Activated T-helper 17 cell treated with anti-CD3 and anti-CD28 coated beads, Interleukin-2, amount 50 U/mL, for 72 hours (primary cell): ENCODE measurements around the gene CDH13. TPM values are rescaled to one million over a fixed set of nuclear protein-coding genes. Genes with fewer than 3 reads are reported as not detected.

Experiments
- ATAC-seq: fragments of 150-1000 bp; cut with Tn5 transposase; replicated peaks from 2 replicates; pipeline ENCODE4 v1.10.0; 2021; ENCODE audit warnings: mild to moderate bottlenecking, moderate library complexity
- H3K27ac Mint-ChIP-seq: one replicate; pipeline ENCODE4 v1.8.0; 2022; ENCODE audit warnings: mixed read lengths
- H3K27me3 Mint-ChIP-seq: one replicate; pipeline ENCODE4 v1.8.0; 2022; ENCODE audit warnings: mixed read lengths
- H3K36me3 Mint-ChIP-seq: one replicate; pipeline ENCODE4 v1.8.0; 2022; ENCODE audit warnings: low read depth, mild to moderate bottlenecking, mixed read lengths
- H3K4me1 Mint-ChIP-seq: one replicate; pipeline ENCODE4 v1.8.0; 2022; ENCODE audit warnings: mixed read lengths
- H3K4me3 Mint-ChIP-seq: one replicate; pipeline ENCODE4 v1.8.0; 2022; ENCODE audit warnings: mild to moderate bottlenecking, mixed read lengths
- H3K9me3 Mint-ChIP-seq: one replicate; pipeline ENCODE4 v1.8.0; 2022; ENCODE audit warnings: mixed read lengths
- total RNA-seq, 2 donors: library from RNA; stranded (reverse); gene quantifications; one replicate each; pipeline ENCODE4 v1.2.3, GENCODE V29; 2022

CDH13 gene
- total RNA-seq, 2 donors from 2014 or later = not detected

- Mint-ChIP-seq H3K4me3 (no peak overlapping the region), H3K4me1 (no peaks in the 10 kb centered on the region), H3K27ac (no peak overlapping the region), H3K9me3 (peaks cover 5% of the 10 kb centered on the region), H3K36me3 (no peaks in the 10 kb centered on the region), H3K27me3 (peaks cover 6% of the 10 kb centered on the region)
- ATAC-seq = no peak
Measured at GRCh38 chr16:83045790-83046189, 419.0 kb downstream of the CDH13 start.

GRCh38 chr16:83046664-83047063, 419.9 kb downstream of the CDH13 start:
- Mint-ChIP-seq H3K4me3 (no peak overlapping the region), H3K9me3 (peaks cover 5% of the 10 kb centered on the region), H3K36me3 (no peaks in the 10 kb centered on the region), H3K27ac (no peak overlapping the region), H3K27me3 (peaks cover 9% of the 10 kb centered on the region), H3K4me1 (no peaks in the 10 kb centered on the region)
- ATAC-seq = no peak

- no peak for ATAC-seq
- H3K27ac Mint-ChIP-seq = no peak overlapping the region
- no peaks in the 10 kb centered on the region for H3K4me1 Mint-ChIP-seq
- no peaks in the 10 kb centered on the region for H3K36me3 Mint-ChIP-seq
- no peak overlapping the region for H3K4me3 Mint-ChIP-seq
- peaks cover 5% of the 10 kb centered on the region for H3K9me3 Mint-ChIP-seq
- peaks cover 9% of the 10 kb centered on the region for H3K27me3 Mint-ChIP-seq
Measured at GRCh38 chr16:83051451-83051850, 424.7 kb downstream of the CDH13 start.

GRCh38 chr16:83054283-83054682, 427.5 kb downstream of the CDH13 start:
- ATAC-seq = no peak
- no peaks in the 10 kb centered on the region for H3K36me3 Mint-ChIP-seq
- peaks cover 13% of the 10 kb centered on the region for H3K27me3 Mint-ChIP-seq
- no peak overlapping the region for H3K4me3 Mint-ChIP-seq
- H3K9me3 Mint-ChIP-seq = peaks cover 5% of the 10 kb centered on the region
- no peak overlapping the region for H3K27ac Mint-ChIP-seq
- H3K4me1 Mint-ChIP-seq = no peaks in the 10 kb centered on the region

GRCh38 chr16:83058376-83058775, 431.6 kb downstream of the CDH13 start:
- Mint-ChIP-seq H3K27ac (no peak overlapping the region), H3K4me1 (no peaks in the 10 kb centered on the region)
- no peak for ATAC-seq

GRCh38 chr16:83059237-83059636, 432.5 kb downstream of the CDH13 start:
- H3K36me3 Mint-ChIP-seq = no peaks in the 10 kb centered on the region
- H3K27ac Mint-ChIP-seq = no peak overlapping the region
- no peaks in the 10 kb centered on the region for H3K9me3 Mint-ChIP-seq
- no peak overlapping the region for H3K4me3 Mint-ChIP-seq
- no peaks in the 10 kb centered on the region for H3K4me1 Mint-ChIP-seq
- no peak for ATAC-seq
- H3K27me3 Mint-ChIP-seq = peaks cover 7% of the 10 kb centered on the region

More at GRCh38 chr16:83058376-83058775, 431.6 kb downstream of the CDH13 start:
- H3K4me3 Mint-ChIP-seq = no peak overlapping the region
- no peaks in the 10 kb centered on the region for H3K9me3 Mint-ChIP-seq
- H3K36me3 Mint-ChIP-seq = no peaks in the 10 kb centered on the region
- H3K27me3 Mint-ChIP-seq = peaks cover 7% of the 10 kb centered on the region

GRCh38 chr16:83066011-83066410, 439.2 kb downstream of the CDH13 start:
- Mint-ChIP-seq H3K36me3 (no peaks in the 10 kb centered on the region), H3K27ac (no peak overlapping the region), H3K4me3 (no peak overlapping the region), H3K4me1 (no peaks in the 10 kb centered on the region), H3K27me3 (peaks cover 3% of the 10 kb centered on the region), H3K9me3 (peaks cover 5% of the 10 kb centered on the region)
- no peak for ATAC-seq

GRCh38 chr16:83066881-83067280, 440.1 kb downstream of the CDH13 start:
- Mint-ChIP-seq H3K4me1 (no peaks in the 10 kb centered on the region), H3K27me3 (peaks cover 3% of the 10 kb centered on the region), H3K36me3 (no peaks in the 10 kb centered on the region), H3K27ac (no peak overlapping the region), H3K9me3 (peaks cover 5% of the 10 kb centered on the region), H3K4me3 (no peak overlapping the region)
- ATAC-seq = no peak

GRCh38 chr16:83068686-83069085, 441.9 kb downstream of the CDH13 start:
- no peak for ATAC-seq
- no peaks in the 10 kb centered on the region for H3K4me1 Mint-ChIP-seq
- H3K27ac Mint-ChIP-seq = no peak overlapping the region
- no peak overlapping the region for H3K4me3 Mint-ChIP-seq
- H3K36me3 Mint-ChIP-seq = no peaks in the 10 kb centered on the region
- peaks cover 5% of the 10 kb centered on the region for H3K9me3 Mint-ChIP-seq
- H3K27me3 Mint-ChIP-seq = no peaks in the 10 kb centered on the region

- Mint-ChIP-seq H3K9me3 (no peaks in the 10 kb centered on the region), H3K4me3 (no peak overlapping the region), H3K27me3 (peaks cover 4% of the 10 kb centered on the region), H3K27ac (no peak overlapping the region), H3K4me1 (no peaks in the 10 kb centered on the region), H3K36me3 (no peaks in the 10 kb centered on the region)
- no peak for ATAC-seq
Measured at GRCh38 chr16:83070416-83071209, 443.8 kb downstream of the CDH13 start.

GRCh38 chr16:83075956-83076355, 449.2 kb downstream of the CDH13 start:
- Mint-ChIP-seq H3K4me3 (no peak overlapping the region), H3K9me3 (no peaks in the 10 kb centered on the region), H3K27me3 (peaks cover 10% of the 10 kb centered on the region), H3K4me1 (no peaks in the 10 kb centered on the region), H3K36me3 (no peaks in the 10 kb centered on the region), H3K27ac (no peak overlapping the region)
- ATAC-seq = no peak

- no peaks in the 10 kb centered on the region for H3K36me3 Mint-ChIP-seq
- no peak overlapping the region for H3K27ac Mint-ChIP-seq
- no peak overlapping the region for H3K4me3 Mint-ChIP-seq
- ATAC-seq = no peak
- peaks cover 6% of the 10 kb centered on the region for H3K9me3 Mint-ChIP-seq
- no peaks in the 10 kb centered on the region for H3K4me1 Mint-ChIP-seq
- H3K27me3 Mint-ChIP-seq = peaks cover 8% of the 10 kb centered on the region
Measured at GRCh38 chr16:83083361-83083760, 456.6 kb downstream of the CDH13 start.

- Mint-ChIP-seq H3K27ac (no peak overlapping the region), H3K27me3 (peaks cover 5% of the 10 kb centered on the region), H3K4me3 (no peak overlapping the region), H3K9me3 (peaks cover 6% of the 10 kb centered on the region), H3K36me3 (no peaks in the 10 kb centered on the region), H3K4me1 (no peaks in the 10 kb centered on the region)
- no peak for ATAC-seq
Measured at GRCh38 chr16:83085660-83086059, 458.9 kb downstream of the CDH13 start.

GRCh38 chr16:83095941-83096692, 469.3 kb downstream of the CDH13 start:
- Mint-ChIP-seq H3K4me3 (no peak overlapping the region), H3K9me3 (peaks cover 18% of the 10 kb centered on the region), H3K27me3 (peaks cover 11% of the 10 kb centered on the region), H3K27ac (no peak overlapping the region), H3K4me1 (no peaks in the 10 kb centered on the region), H3K36me3 (no peaks in the 10 kb centered on the region)
- ATAC-seq = no peak

GRCh38 chr16:83098536-83098935, 471.8 kb downstream of the CDH13 start:
- H3K36me3 Mint-ChIP-seq = no peaks in the 10 kb centered on the region
- H3K4me1 Mint-ChIP-seq = no peaks in the 10 kb centered on the region
- H3K4me3 Mint-ChIP-seq = no peak overlapping the region

More at GRCh38 chr16:83098536-83098935, 471.8 kb downstream of the CDH13 start:
- Mint-ChIP-seq H3K27ac (no peak overlapping the region), H3K9me3 (peaks cover 23% of the 10 kb centered on the region), H3K27me3 (peaks cover 23% of the 10 kb centered on the region)
- ATAC-seq = no peak
